SU-DHL-6 (cell line): Measurements from ENCODE around the gene PPP2R2D.

Experiments used
- H2AFZ ChIP-seq: fragments of 200-600 bp; sonication (generic); 2 replicates; pipeline ENCODE4 v1.6.1; 2014; ENCODE audit warnings: low read depth, mild to moderate bottlenecking, moderate library complexity, mixed read lengths, antibody characterized with exemption, low read length; ENCODE audit not compliant: severe bottlenecking
- H3F3A ChIP-seq: fragments of 200-600 bp; shearing (Covaris generic); 2 replicates; pipeline ENCODE4 v1.6.0; 2016; ENCODE audit warnings: antibody characterized with exemption, mild to moderate bottlenecking; ENCODE audit not compliant: insufficient read depth
- H3K27ac ChIP-seq: fragments of 200-600 bp; sonication (generic); 2 replicates; pipeline ENCODE4 v1.5.1; 2016; ENCODE audit warnings: low read depth, mild to moderate bottlenecking, low read length, moderate library complexity, mixed read lengths
- H3K27me3 ChIP-seq: fragments of 200-600 bp; sonication (generic), shearing (Covaris generic); 2 replicates; pipeline ENCODE4 v1.6.0; 2014; ENCODE audit warnings: mild to moderate bottlenecking, low read length
- H3K36me3 ChIP-seq: fragments of 200-600 bp; sonication (generic); 2 replicates; pipeline ENCODE4 v1.6.1; 2014; ENCODE audit warnings: mild to moderate bottlenecking, low read length, mixed read lengths
- H3K4me2 ChIP-seq: fragments of 300-600, 200-600 bp; shearing (Covaris generic), sonication (generic); 2 replicates; pipeline ENCODE4 v1.6.0; 2014; ENCODE audit warnings: low read length, low read depth, mild to moderate bottlenecking; ENCODE audit not compliant: poor library complexity, severe bottlenecking
- H3K4me3 ChIP-seq: fragments of 200-600 bp; sonication (generic); 2 replicates; pipeline ENCODE4 v1.5.1; 2014; ENCODE audit warnings: antibody characterized with exemption, low read length, mild to moderate bottlenecking, mixed read lengths; ENCODE audit not compliant: insufficient read depth, poor library complexity, severe bottlenecking
- H3K79me2 ChIP-seq: fragments of 200-600 bp; sonication (generic); 2 replicates; pipeline ENCODE4 v1.6.1; 2014; ENCODE audit warnings: mild to moderate bottlenecking, low read length, moderate library complexity; ENCODE audit not compliant: insufficient read depth
- H3K9ac ChIP-seq: fragments of 200-600 bp; sonication (generic); 2 replicates; pipeline ENCODE4 v1.7.0; 2014; ENCODE audit warnings: mild to moderate bottlenecking, low read length
- H3K9me2 ChIP-seq: fragments of 200-600 bp; sonication (generic); replicated peaks from 2 replicates; pipeline ENCODE4 v1.6.1; 2014; ENCODE audit warnings: low read length; ENCODE audit not compliant: insufficient read depth
- H3K9me3 ChIP-seq: fragments of 200-600 bp; sonication (generic); 2 replicates; pipeline ENCODE4 v1.6.1; 2014; ENCODE audit warnings: low read length, mixed read lengths; ENCODE audit not compliant: insufficient read depth
- H4K20me1 ChIP-seq: fragments of 200-600 bp; sonication (generic); 2 replicates; pipeline ENCODE4 v1.6.1; 2014; ENCODE audit warnings: low read depth, mild to moderate bottlenecking, antibody characterized with exemption, low read length, moderate library complexity, mixed read lengths
- EZH2phosphoT487 ChIP-seq: fragments of 200-600 bp; sonication (generic), shearing (Covaris generic); conservative IDR thresholded peaks from 2 replicates; pipeline ENCODE4 v1.6.1; 2018; ENCODE audit warnings: mild to moderate bottlenecking, antibody characterized with exemption, low read length, moderate library complexity, mixed read lengths
- TF ChIP-seq, protein P1 (sequence below): fragments of 200-600 bp; sonication (generic); IDR thresholded peaks from one replicate; pipeline ENCODE4 v1.5.1; 2017; ENCODE audit warnings: antibody characterized with exemption, mild to moderate bottlenecking, low read length, moderate library complexity; ENCODE audit not compliant: insufficient read depth, poor library complexity, severe bottlenecking

Gene PPP2R2D

DNA sequence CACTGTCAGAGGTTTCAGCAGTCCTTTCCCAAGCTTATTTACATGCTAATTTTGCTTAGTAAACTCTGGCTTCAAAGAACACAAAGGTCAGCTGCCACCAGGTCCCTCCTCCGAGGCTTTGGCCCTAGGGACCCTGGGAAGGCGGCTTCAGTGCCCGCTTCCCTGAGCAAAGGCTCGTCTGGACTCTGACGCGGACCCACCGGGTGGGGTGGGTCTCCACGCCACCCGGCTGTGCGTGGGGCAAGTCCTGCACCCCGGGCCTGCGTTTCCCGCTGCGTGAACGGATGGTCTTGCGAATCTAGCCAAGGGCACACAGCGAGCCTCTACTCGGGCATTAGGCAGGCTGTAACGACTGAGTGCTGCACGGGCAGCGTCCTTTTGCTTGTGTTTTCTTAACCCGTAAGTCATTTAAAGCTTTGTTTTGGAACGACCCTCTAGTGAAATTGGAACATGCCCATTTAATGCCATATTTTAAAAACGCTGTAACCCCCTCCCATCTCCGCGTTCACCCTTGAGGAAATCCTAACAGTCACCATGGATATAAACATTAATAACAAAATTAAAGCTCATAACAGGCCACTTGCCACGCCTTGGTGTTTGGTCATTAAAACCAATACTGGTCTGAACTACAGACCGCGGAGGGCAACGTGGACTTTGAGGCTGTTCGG, 80.1 kb downstream of the PPP2R2D start:
- H3K4me2 ChIP-seq = peak overlapping the region; percentile 80
- H3K36me3 ChIP-seq = no peaks in the 10 kb centered on the region
- no peaks in the 10 kb centered on the region for H3K9me3 ChIP-seq
- H3K9ac ChIP-seq = peak overlapping the region; percentile 66
- no peak for TF ChIP-seq EZH2phosphoT487
- TF ChIP-seq, protein P1, sequence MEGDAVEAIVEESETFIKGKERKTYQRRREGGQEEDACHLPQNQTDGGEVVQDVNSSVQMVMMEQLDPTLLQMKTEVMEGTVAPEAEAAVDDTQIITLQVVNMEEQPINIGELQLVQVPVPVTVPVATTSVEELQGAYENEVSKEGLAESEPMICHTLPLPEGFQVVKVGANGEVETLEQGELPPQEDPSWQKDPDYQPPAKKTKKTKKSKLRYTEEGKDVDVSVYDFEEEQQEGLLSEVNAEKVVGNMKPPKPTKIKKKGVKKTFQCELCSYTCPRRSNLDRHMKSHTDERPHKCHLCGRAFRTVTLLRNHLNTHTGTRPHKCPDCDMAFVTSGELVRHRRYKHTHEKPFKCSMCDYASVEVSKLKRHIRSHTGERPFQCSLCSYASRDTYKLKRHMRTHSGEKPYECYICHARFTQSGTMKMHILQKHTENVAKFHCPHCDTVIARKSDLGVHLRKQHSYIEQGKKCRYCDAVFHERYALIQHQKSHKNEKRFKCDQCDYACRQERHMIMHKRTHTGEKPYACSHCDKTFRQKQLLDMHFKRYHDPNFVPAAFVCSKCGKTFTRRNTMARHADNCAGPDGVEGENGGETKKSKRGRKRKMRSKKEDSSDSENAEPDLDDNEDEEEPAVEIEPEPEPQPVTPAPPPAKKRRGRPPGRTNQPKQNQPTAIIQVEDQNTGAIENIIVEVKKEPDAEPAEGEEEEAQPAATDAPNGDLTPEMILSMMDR = no peak
- peaks cover 40% of the 10 kb centered on the region; the same call in 1 of the 2 replicates for H3K79me2 ChIP-seq
- H3K9me2 ChIP-seq = no peaks in the 10 kb centered on the region
- H3K27me3 ChIP-seq = no peaks in the 10 kb centered on the region
- no peak overlapping the region for H2AFZ ChIP-seq
- H3F3A ChIP-seq = 0 out of 2 replicates have a peak, but pooled peaks cover 4% of the 10 kb centered on the region
- H3K27ac ChIP-seq = no peak overlapping the region
- H3K4me3 ChIP-seq = peak overlapping the region; percentile 73
- H4K20me1 ChIP-seq = peaks cover 4% of the 10 kb centered on the region; the same call in 1 of the 2 replicates

DNA sequence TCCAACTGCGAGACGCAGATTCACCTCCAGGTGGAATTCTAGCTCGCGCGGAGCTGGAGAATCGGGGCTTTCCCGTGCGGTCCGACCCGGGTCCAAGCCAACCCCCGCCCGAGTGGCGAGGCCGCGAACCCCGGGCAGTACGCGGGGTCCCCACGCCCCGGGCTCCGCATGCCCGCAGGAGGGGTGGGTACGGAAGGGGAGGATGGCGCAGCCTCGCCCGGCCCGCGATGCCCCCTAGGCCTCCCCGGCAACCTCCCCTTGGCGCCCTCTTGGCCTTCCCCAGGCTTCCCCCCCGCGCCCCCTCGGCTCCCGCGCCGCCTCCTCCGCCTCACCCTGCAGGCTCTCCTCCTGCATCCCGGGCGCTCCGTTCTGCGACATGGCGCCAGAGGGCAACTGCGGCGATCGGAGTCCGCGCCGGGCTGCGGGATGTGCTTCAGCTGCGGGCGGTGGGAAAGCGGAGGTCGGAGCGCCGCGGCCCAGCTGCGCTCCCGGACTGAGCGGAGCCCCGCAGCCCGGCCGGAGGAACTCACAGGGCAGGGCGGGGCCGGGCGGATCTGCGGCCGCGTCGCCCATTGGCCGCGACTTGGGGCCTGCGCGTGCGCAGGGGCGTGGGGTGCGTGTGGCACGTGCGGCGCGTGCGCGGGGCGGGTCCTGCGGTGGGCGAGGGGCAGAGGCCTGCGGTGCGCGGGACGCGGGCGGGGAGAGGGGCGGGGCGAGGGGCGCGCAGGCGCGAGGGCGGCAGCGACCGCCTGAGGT, 80.8 kb downstream of the PPP2R2D start, which contains the start of gene BNIP3:
BNIP3 (minus strand) TSS at position 495 of the 756 bp plus-strand sequence; CDS start at position 378, 117 bp downstream.
- Histone ChIP-seq H3K27ac (no peak within 1 kb of the TSS), H2AFZ (peak within 1 kb of the TSS; percentile 37)
- no peak for TF ChIP-seq EZH2phosphoT487
- TF ChIP-seq, protein P1 = no peak

DNA sequence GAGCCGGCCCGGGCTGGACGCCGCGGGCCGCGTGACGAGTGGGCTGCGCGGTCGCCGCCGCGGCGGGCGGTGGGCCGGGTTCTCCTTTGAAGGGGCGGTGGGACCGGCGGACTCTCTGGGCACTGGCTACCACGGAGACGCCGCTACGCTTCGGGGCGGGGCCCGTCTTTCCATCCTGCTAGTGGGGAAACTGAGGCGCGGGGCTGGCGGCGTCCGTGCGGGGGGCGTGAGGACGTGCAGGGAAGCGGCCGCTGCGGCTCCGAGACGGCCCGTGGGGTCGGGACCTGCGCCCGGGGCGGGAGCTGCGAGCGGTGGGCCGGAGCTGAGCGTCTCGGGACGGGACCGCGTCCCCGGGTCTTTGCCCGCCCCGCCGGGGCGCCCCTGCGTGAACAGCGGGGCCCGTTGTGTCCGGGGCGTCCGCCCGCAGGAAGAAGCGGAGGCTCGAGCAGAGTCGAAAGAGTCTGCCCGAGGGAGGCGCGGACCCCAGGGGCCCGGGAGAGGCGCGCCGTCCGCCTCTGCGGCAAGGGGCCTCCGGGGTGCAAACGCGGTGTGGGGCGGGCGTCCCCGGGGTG, 81.5 kb downstream of the PPP2R2D start:
- no peaks in the 10 kb centered on the region for H3K36me3 ChIP-seq
- H3K9me2 ChIP-seq = no peaks in the 10 kb centered on the region
- H2AFZ ChIP-seq = no peak overlapping the region
- peak overlapping the region; percentile 73 for H3K4me3 ChIP-seq
- peaks cover 32% of the 10 kb centered on the region; the same call in 1 of the 2 replicates for H3K79me2 ChIP-seq
- H3K9ac ChIP-seq = no peak overlapping the region
- peak overlapping the region; percentile 42 for H3K4me2 ChIP-seq
- no peak overlapping the region for H3K27ac ChIP-seq
- 0 out of 2 replicates have a peak, but pooled peaks cover 4% of the 10 kb centered on the region for H3F3A ChIP-seq
- no peaks in the 10 kb centered on the region for H3K27me3 ChIP-seq
- H3K9me3 ChIP-seq = no peaks in the 10 kb centered on the region
- peaks cover 4% of the 10 kb centered on the region; the same call in 1 of the 2 replicates for H4K20me1 ChIP-seq
- no peak for TF ChIP-seq EZH2phosphoT487

More for the DNA sequence above, 80.8 kb downstream of the PPP2R2D start, which contains the start of gene BNIP3:
- peaks cover 4% of the 10 kb centered on the region; the same call in 1 of the 2 replicates for H4K20me1 ChIP-seq
- peak within 1 kb of the TSS; percentile 73 for H3K4me3 ChIP-seq
- peak within 1 kb of the TSS; percentile 80 for H3K4me2 ChIP-seq
- H3K9ac ChIP-seq = peak within 1 kb of the TSS; percentile 66
- H3F3A ChIP-seq = 0 out of 2 replicates have a peak, but pooled peaks cover 4% of the 10 kb centered on the region
- H3K79me2 ChIP-seq = peaks cover 32% of the 10 kb centered on the region; the same call in 1 of the 2 replicates
- H3K9me2 ChIP-seq = no peaks in the 10 kb centered on the region
- H3K27me3 ChIP-seq = no peaks in the 10 kb centered on the region
- H3K36me3 ChIP-seq = no peaks in the 10 kb centered on the region
- H3K9me3 ChIP-seq = no peaks in the 10 kb centered on the region
